Thoracic aorta (tissue), 2 donors: ENCODE results near the gene WDR26. TPM values are rescaled to one million over a fixed set of nuclear protein-coding genes. Genes with fewer than 3 reads are reported as not detected.

Experiments used
- ATAC-seq: fragments of 150-250 bp; one replicate; pipeline ENCODE4 v1.8.0; 2017; ENCODE audit warnings: low read depth; ENCODE audit not compliant: insufficient number of reproducible peaks, low FRiP score
- DNase-seq: peaks from one replicate; pipeline ENCODE4 v3.0.0-alpha.2; 2020; ENCODE audit warnings: low spot score
- H3K27ac ChIP-seq, 2 donors: fragments of 200-600 bp; sonication (generic); 1 replicate in 1 of 2; 2 replicates in 1 of 2; pipeline ENCODE4 v1.5.1; 2016; ENCODE audit warnings: mild to moderate bottlenecking in 2 of 2, moderate library complexity in 2 of 2
- H3K27me3 ChIP-seq: fragments of 200-600 bp; sonication (generic); replicated peaks from 2 replicates; pipeline ENCODE4 v1.6.0; 2016; ENCODE audit warnings: mild to moderate bottlenecking; ENCODE audit not compliant: insufficient read depth
- H3K36me3 ChIP-seq: fragments of 200-600 bp; sonication (generic); one replicate; pipeline ENCODE4 v1.5.1; 2016
- H3K4me1 ChIP-seq, 2 donors: fragments of 200-600 bp; sonication (generic); 1 replicate in 1 of 2; 2 replicates in 1 of 2; pipeline versions ENCODE4 v1.5.1 to v1.6.0; 2016; ENCODE audit warnings: low read depth in 2 of 2, mild to moderate bottlenecking in 1 of 2; ENCODE audit not compliant: control insufficient read depth in 1 of 2
- H3K4me3 ChIP-seq: fragments of 200-600 bp; sonication (generic); 2 replicates; pipeline ENCODE4 v1.5.1; 2016; ENCODE audit warnings: mild to moderate bottlenecking
- H3K9me3 ChIP-seq: fragments of 200-600 bp; sonication (generic); 2 replicates; pipeline ENCODE4 v1.5.1; 2016
- total RNA-seq, 2 donors: library from RNA; depleted of rRNA; stranded (reverse); fragments of >200 nt; gene quantifications; one replicate each; pipeline versions ENCODE4 v1.1.0 to v1.2.3, GENCODE V29; 2016
- TF ChIP-seq, protein P1 (sequence below): fragments of 200-600 bp; sonication (generic); IDR thresholded peaks from one replicate; pipeline ENCODE4 v1.5.1; 2019; ENCODE audit warnings: antibody characterized with exemption

WDR26 gene
- total RNA-seq, 2 donors from 2014 or later = 71.5 to 85.9 TPM

DNA sequence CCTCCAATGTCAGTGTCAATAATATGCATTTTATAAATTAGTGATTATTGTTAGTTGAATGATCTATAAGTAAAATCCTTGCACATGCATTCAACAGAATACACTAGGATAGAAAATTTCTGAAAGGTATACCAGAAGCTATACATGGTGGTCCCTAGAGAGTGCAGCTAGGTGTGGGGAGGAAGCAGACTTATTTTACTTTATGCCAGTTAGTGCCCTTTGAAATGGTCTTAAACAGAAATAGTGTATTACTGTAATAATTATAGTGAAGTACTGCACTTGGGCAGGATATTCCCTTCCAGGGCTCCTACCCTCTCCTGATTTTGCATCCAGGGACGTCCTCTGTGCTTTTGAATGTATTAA is 23.2 kb upstream of the WDR26 start:
- Histone ChIP-seq H3K9me3 (no peaks in the 10 kb centered on the region), H3K4me3 (no peak overlapping the region), H3K36me3 (no peaks in the 10 kb centered on the region), H3K27me3 (no peaks in the 10 kb centered on the region), H3K27ac (no peak overlapping the region), H3K4me1 (peaks cover 3 to 9% of the 10 kb centered on the region in 2 donors)
- TF ChIP-seq, protein P1, sequence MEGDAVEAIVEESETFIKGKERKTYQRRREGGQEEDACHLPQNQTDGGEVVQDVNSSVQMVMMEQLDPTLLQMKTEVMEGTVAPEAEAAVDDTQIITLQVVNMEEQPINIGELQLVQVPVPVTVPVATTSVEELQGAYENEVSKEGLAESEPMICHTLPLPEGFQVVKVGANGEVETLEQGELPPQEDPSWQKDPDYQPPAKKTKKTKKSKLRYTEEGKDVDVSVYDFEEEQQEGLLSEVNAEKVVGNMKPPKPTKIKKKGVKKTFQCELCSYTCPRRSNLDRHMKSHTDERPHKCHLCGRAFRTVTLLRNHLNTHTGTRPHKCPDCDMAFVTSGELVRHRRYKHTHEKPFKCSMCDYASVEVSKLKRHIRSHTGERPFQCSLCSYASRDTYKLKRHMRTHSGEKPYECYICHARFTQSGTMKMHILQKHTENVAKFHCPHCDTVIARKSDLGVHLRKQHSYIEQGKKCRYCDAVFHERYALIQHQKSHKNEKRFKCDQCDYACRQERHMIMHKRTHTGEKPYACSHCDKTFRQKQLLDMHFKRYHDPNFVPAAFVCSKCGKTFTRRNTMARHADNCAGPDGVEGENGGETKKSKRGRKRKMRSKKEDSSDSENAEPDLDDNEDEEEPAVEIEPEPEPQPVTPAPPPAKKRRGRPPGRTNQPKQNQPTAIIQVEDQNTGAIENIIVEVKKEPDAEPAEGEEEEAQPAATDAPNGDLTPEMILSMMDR = no peak
- DNase-seq = no peak
- ATAC-seq = no peak

DNA sequence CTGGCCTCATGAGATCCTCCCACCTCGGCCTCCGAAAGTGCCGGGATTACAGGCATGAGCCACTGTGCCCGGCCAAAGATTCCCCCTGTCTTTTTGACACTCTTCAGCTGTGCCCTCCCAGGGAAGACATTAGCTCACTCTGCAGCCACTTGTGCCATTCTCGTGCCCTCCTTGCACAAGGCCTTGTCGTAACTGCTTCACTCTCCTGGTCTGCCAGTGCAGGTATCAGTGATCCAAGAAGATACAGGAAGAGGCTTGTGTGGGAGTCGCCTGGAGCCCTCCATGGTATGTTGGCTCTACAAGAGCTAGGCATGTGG is 22.0 kb upstream of the WDR26 start:
- Histone ChIP-seq H3K27me3 (no peaks in the 10 kb centered on the region), H3K36me3 (no peaks in the 10 kb centered on the region), H3K4me3 (no peak overlapping the region), H3K4me1 (peaks cover 3 to 9% of the 10 kb centered on the region in 2 donors), H3K9me3 (no peaks in the 10 kb centered on the region), H3K27ac (peak overlapping the region; percentile 68 to 70)
- ATAC-seq = no peak
- TF ChIP-seq, protein P1 = no peak
- no peak for DNase-seq

DNA sequence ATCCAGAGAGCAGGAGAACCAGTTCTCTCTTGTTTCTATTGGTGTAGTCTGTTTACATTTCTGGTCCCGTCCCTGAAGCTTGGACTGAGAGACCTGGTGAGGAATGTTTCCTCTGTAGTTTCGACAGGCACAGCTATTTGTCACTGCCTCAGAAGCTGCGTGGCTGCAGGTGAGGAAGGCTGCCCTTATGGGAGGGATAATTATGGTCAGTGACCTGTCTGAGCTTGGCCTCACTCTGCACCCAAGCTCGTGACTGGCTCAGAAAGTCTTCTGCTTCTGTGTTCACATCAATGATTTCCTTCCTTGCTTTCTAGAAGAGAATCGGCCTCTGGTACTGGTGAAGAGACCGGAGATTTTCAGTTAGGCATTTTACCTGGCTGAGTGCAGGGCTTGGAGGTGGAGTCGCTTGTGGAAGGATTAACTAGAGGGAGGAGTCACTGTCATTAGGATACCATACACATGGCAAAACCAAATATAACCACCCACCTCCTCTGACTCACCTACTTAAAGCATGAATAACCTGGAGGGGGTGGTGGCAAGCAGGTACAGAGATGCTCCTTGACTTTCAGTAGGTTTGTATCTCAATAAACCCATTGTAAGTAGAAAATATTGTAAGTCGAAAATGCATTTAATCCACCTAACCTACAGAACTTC is 19.9 kb upstream of the WDR26 start:
- H3K4me3 ChIP-seq = no peak overlapping the region
- ATAC-seq (no peak), DNase-seq (no peak)
- H3K9me3 ChIP-seq = no peaks in the 10 kb centered on the region
- peaks cover 3 to 9% of the 10 kb centered on the region in 2 donors for H3K4me1 ChIP-seq
- H3K36me3 ChIP-seq = no peaks in the 10 kb centered on the region
- no peaks in the 10 kb centered on the region for H3K27me3 ChIP-seq
- no peak overlapping the region for H3K27ac ChIP-seq
- TF ChIP-seq, protein P1 = no peak

DNA sequence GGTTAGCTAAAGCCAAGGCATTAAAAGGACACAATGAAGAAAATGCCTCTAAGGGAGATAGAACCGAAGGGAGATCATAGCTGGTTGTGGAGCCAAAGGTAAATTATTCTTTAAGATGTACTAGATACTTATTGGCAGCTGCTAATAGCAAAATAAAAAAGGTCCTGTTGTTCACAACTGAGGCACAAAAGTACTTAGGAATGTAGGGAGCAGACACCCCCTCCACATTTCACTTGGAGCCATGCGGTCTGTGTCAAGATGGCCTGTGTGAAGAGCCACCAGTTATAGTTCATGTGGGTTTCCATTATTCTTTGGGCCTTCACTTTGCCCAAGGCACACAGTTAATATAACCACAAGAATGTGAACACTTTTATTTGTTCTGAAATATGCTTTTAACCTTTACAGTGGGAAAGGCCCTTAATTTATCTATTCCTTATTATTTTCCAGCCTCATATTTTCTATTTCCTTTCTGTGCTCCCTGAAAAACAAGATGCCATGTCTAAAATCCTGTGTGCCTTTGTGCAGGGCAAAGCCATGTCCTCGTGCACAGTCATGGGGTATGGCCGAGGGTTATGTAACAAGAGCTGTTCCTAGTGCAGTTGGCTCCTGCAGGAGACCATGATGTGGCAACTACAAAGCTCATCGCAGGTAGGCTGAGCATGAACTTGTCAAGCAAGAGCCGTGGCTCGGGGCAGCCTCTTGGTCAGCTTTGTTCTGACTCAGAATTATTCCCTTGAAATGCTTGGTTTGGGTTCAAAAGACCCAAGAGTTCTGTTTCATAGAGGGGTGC is 16.2 kb upstream of the WDR26 start:
- TF ChIP-seq, protein P1 = no peak
- Histone ChIP-seq H3K4me3 (no peak overlapping the region), H3K4me1 (peaks cover 10 to 11% of the 10 kb centered on the region in 2 donors), H3K27ac (no peak overlapping the region), H3K9me3 (no peaks in the 10 kb centered on the region), H3K27me3 (no peaks in the 10 kb centered on the region), H3K36me3 (no peaks in the 10 kb centered on the region)
- no peak for ATAC-seq
- no peak for DNase-seq

DNA sequence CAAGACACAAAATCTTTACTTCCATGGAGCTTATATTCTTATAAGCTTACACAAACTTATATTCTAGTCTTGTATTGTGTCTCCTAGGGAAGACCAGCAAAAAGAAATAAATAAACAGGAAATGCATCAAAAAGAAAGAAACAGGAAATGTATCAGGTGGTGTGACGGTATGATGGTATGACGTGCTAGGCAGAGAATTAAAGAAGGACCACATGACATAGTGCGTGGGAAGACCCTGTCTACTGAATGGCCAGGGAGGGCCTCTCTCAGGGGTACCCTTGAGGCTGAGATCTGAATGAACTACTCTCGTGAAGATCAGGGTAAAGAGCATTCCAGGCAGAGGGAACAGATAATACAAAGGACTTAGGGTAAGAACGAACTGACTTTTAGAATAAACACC is 15.6 kb upstream of the WDR26 start:
- Histone ChIP-seq H3K27me3 (no peaks in the 10 kb centered on the region), H3K4me1 (peaks cover 10 to 11% of the 10 kb centered on the region in 2 donors), H3K9me3 (no peaks in the 10 kb centered on the region), H3K27ac (no peak overlapping the region), H3K4me3 (no peak overlapping the region), H3K36me3 (no peaks in the 10 kb centered on the region)
- TF ChIP-seq, protein P1 = no peak
- ATAC-seq (no peak), DNase-seq (no peak)
